ENCODE measurements around the gene TAS2R14. TPM values are rescaled to one million over a fixed set of nuclear protein-coding genes. Genes with fewer than 3 reads are reported as not detected.

TAS2R14 gene
- total and polyA plus RNA-seq, 2 of the 13 experiments (the other 11 are each of a cell fraction or from before 2014, with no cell fraction given): 1.1 to 2.3 TPM

DNA sequence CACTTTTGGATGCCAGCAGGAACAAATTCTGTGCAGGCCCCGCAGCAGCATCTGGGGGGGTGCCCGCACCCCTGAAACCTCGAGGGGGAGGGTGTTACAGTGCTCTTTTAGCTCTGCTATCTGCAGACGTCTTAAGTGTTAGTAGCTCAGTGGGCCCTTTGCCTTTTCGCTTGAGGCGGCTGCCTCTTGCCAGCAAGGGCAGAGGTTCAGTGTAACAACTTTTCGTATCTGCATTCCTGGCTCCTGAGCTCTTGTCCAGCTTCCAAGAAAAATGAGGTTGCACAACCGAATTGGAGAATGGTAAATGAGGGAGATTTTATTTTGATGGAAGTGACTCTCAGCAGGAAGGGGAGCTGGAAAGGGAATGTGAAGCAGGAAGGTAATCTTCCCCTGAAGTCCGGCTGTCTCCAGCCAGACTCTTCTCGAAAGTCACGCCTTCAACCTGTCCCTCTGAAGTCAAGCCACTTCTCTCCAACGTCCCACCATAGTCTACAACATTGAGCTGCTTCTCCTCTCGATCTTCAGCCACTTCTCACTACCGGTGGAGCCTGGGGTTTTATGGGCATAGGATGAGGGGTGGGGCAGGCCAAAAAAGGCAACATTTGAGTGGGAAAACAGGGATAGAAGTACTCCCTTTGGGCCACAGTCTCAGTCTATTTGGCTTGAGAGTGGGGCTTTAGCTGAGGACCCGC lies 29.8 kb upstream of the TAS2R14 start (continued):
- no peak for TF ChIP-seq ZFP36 (IDR thresholded peaks at IDR 0.05; ENCODE audit: borderline replicate concordance, low read depth, low read length, partially characterized antibody)
- TF ChIP-seq ZNF354B (CRISPR knock-in tag; IDR thresholded peaks at IDR 0.05): no peak
- TF ChIP-seq, protein P1, sequence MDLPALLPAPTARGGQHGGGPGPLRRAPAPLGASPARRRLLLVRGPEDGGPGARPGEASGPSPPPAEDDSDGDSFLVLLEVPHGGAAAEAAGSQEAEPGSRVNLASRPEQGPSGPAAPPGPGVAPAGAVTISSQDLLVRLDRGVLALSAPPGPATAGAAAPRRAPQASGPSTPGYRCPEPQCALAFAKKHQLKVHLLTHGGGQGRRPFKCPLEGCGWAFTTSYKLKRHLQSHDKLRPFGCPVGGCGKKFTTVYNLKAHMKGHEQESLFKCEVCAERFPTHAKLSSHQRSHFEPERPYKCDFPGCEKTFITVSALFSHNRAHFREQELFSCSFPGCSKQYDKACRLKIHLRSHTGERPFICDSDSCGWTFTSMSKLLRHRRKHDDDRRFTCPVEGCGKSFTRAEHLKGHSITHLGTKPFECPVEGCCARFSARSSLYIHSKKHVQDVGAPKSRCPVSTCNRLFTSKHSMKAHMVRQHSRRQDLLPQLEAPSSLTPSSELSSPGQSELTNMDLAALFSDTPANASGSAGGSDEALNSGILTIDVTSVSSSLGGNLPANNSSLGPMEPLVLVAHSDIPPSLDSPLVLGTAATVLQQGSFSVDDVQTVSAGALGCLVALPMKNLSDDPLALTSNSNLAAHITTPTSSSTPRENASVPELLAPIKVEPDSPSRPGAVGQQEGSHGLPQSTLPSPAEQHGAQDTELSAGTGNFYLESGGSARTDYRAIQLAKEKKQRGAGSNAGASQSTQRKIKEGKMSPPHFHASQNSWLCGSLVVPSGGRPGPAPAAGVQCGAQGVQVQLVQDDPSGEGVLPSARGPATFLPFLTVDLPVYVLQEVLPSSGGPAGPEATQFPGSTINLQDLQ (CRISPR knock-in tag; IDR thresholded peaks at IDR 0.05): no peak
- TF ChIP-seq, protein P2, sequence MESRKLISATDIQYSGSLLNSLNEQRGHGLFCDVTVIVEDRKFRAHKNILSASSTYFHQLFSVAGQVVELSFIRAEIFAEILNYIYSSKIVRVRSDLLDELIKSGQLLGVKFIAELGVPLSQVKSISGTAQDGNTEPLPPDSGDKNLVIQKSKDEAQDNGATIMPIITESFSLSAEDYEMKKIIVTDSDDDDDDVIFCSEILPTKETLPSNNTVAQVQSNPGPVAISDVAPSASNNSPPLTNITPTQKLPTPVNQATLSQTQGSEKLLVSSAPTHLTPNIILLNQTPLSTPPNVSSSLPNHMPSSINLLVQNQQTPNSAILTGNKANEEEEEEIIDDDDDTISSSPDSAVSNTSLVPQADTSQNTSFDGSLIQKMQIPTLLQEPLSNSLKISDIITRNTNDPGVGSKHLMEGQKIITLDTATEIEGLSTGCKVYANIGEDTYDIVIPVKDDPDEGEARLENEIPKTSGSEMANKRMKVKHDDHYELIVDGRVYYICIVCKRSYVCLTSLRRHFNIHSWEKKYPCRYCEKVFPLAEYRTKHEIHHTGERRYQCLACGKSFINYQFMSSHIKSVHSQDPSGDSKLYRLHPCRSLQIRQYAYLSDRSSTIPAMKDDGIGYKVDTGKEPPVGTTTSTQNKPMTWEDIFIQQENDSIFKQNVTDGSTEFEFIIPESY (CRISPR knock-in tag; IDR thresholded peaks at IDR 0.05): no peak
- TF ChIP-seq KMT2A (CRISPR knock-in tag; IDR thresholded peaks at IDR 0.05): no peak
- TF ChIP-seq ESRRA (CRISPR knock-in tag; IDR thresholded peaks at IDR 0.05; ENCODE audit: low read depth): no peak
- TF ChIP-seq PTBP1 (IDR thresholded peaks at IDR 0.05; ENCODE audit: low read depth, low read length, poor library complexity, severe bottlenecking): no peak

DNA sequence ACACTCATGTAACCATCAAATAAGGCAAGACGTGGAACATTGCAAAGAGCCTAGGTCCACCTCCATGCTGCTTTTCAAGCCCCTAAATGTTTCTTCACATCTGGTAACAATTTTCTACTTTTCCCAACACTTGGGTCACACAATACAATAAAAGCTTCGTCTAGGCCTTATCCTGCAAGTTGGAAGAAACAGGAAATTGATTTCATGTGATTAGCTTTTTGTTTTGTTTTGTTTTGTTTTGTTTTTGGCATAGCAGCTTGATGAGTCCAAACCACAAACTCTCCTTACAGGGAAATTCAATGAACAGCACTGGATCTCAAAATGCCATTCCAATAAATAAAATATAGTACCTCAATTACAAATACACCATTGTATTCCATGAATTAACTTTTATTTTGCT lies 28.3 kb upstream of the TAS2R14 start:
- Histone ChIP-seq H3K4me1 (ENCODE audit: insufficient read depth, low read length) (no peaks in the 10 kb centered on the region), H3K9me3 (ENCODE audit: low read length) (no peaks in the 10 kb centered on the region), H3K27me3 (ENCODE audit: control insufficient read depth in 1 of 2, insufficient read depth in 2 of 2, low read length in 2 of 2) (no peaks in the 10 kb centered on the region), H3K79me2 (ENCODE audit: insufficient read depth, low read length) (no peaks in the 10 kb centered on the region), H3K36me3 (replicated peaks in 1 of 2; ENCODE audit: control insufficient read depth in 1 of 2, insufficient read depth in 2 of 2, low read length in 2 of 2) (peaks cover 0 to 4% of the 10 kb centered on the region in 2 experiments; a peak in 1 of 5 replicates), H3K4me3 (replicated peaks in 1 of 3; ENCODE audit: insufficient read depth in 1 of 3, low read depth in 2 of 3, low read length in 3 of 3) (no peak overlapping the region), H4K20me1 (ENCODE audit: insufficient read depth, low read length) (no peaks in the 10 kb centered on the region), H2AFZ (ENCODE audit: low read length) (no peak overlapping the region), H3K9ac (ENCODE audit: insufficient read depth, low read depth, low read length) (no peak overlapping the region), H3K4me2 (ENCODE audit: low read depth, low read length) (no peak overlapping the region), H3K27ac (ENCODE audit: extremely low read length, insufficient read depth, low read length) (no peak overlapping the region)
- WGBS (ENCODE audit: low lambda C conversion rate): 91% methylated on average over 2 of the region's 2 CpGs
- no TSS peak for BruUV-seq (replicated peaks)
- FAIRE-seq: no peak
- ATAC-seq: no peak
- DNase-seq (ENCODE audit: low spot score): no peak
- in situ Hi-C loops (cut with HindIII; ENCODE audit: extremely low pct_ligation_motif_present, low pct_unique_long_range_greater_than_20kb) (no loop called here), intact Hi-C loops (cut with micrococcal nuclease; ENCODE audit: unreplicated experiment) (no loop called here)
- ChIA-PET CTCF (ENCODE audit: low intra/inter-chr PET ratio, low total read pairs) (no interaction called here), POLR2A (no interaction called here)
- TF ChIP-seq ZNF556 (CRISPR knock-in tag; IDR thresholded peaks at IDR 0.05; ENCODE audit: borderline replicate concordance) (no peak), MAF1 (CRISPR knock-in tag; IDR thresholded peaks at IDR 0.05; ENCODE audit: borderline replicate concordance) (no peak), U2AF2 (IDR thresholded peaks at IDR 0.05; ENCODE audit: low read depth, low read length) (no peak), ZSCAN22 (CRISPR knock-in tag; IDR thresholded peaks at IDR 0.05) (no peak), ZNF788 (CRISPR knock-in tag; IDR thresholded peaks at IDR 0.05; ENCODE audit: borderline replicate concordance) (no peak), USF2 (IDR thresholded peaks at IDR 0.05; ENCODE audit: low read depth, low read length) (no peak), USF2 (CRISPR knock-in tag; IDR thresholded peaks at IDR 0.05; ENCODE audit: borderline replicate concordance) (no peak)
